ENCODE data around the gene TAOK2.

- TF ChIP-seq CTCF (IDR thresholded peaks at IDR 0.05) (no peak), POLR2A (IDR thresholded peaks at IDR 0.05) (no peak)
These were observed 57.3 kb downstream of the TAOK2 start, which contains the start of gene TLCD3B for GRCh38 chr16:30030841-30031413.
